Progenitor cell of endocrine pancreas (in vitro differentiated cells): ENCODE results near the gene GGTLC2. TPM values are rescaled to one million over a fixed set of nuclear protein-coding genes. Genes with fewer than 3 reads are reported as not detected.

Source experiments
- DNase-seq: peaks from one replicate; pipeline ENCODE4 v3.0.0; 2021; ENCODE audit warnings: low spot score; ENCODE audit not compliant: unreplicated experiment
- H3K27ac Mint-ChIP-seq: 2 replicates; pipeline ENCODE4 v1.8.0; 2021; ENCODE audit warnings: mild to moderate bottlenecking, moderate library complexity, mixed read lengths
- H3K27me3 Mint-ChIP-seq: 2 replicates; pipeline ENCODE4 v1.8.0; 2021; ENCODE audit warnings: mixed read lengths
- H3K36me3 Mint-ChIP-seq: 2 replicates; pipeline ENCODE4 v1.8.0; 2022; ENCODE audit warnings: mixed read lengths; ENCODE audit not compliant: insufficient read depth
- H3K4me1 Mint-ChIP-seq: 2 replicates; pipeline ENCODE4 v1.8.0; 2021; ENCODE audit warnings: low read depth, mixed read lengths
- H3K4me3 Mint-ChIP-seq: 2 replicates; pipeline ENCODE4 v1.8.0; 2021; ENCODE audit warnings: low read depth, mild to moderate bottlenecking, moderate library complexity, mixed read lengths
- H3K9me3 Mint-ChIP-seq: 2 replicates; pipeline ENCODE4 v1.8.0; 2021; ENCODE audit warnings: low read depth, mixed read lengths
- CTCF ChIP-seq: fragments of 200-600 bp; sonication (generic); IDR thresholded peaks from one replicate; pipeline ENCODE4 v1.5.0; 2021; ENCODE audit warnings: antibody characterized with exemption, mild to moderate bottlenecking; ENCODE audit not compliant: unreplicated experiment
- total RNA-seq: library from RNA; stranded (reverse); gene quantifications from 2 replicates; pipeline ENCODE4 v1.2.1, GENCODE V29; 2021

Gene GGTLC2
- total RNA-seq, 1 donor from 2014 or later, result not detected

GRCh38 chr22:22678970-22679369 is 34.6 kb downstream of the GGTLC2 start:
- no peak overlapping the region for H3K4me3 Mint-ChIP-seq
- no peak for TF ChIP-seq CTCF
- no peak overlapping the region for H3K27ac Mint-ChIP-seq
- H3K36me3 Mint-ChIP-seq, result no peaks in the 10 kb centered on the region
- no peaks in the 10 kb centered on the region for H3K9me3 Mint-ChIP-seq
- H3K4me1 Mint-ChIP-seq, result no peaks in the 10 kb centered on the region
- DNase-seq, result no peak
- H3K27me3 Mint-ChIP-seq, result peaks cover 67% of the 10 kb centered on the region

- H3K36me3 Mint-ChIP-seq, result no peaks in the 10 kb centered on the region
- no peak for DNase-seq
- no peaks in the 10 kb centered on the region for H3K4me1 Mint-ChIP-seq
- no peak overlapping the region for H3K4me3 Mint-ChIP-seq
- TF ChIP-seq CTCF, result no peak
- no peaks in the 10 kb centered on the region for H3K9me3 Mint-ChIP-seq
- peaks cover 59% of the 10 kb centered on the region for H3K27me3 Mint-ChIP-seq
- H3K27ac Mint-ChIP-seq, result no peak overlapping the region
Observed at GRCh38 chr22:22680396-22680795, 36.0 kb downstream of the GGTLC2 start.

- TF ChIP-seq CTCF, result no peak
- Mint-ChIP-seq H3K9me3 (no peaks in the 10 kb centered on the region), H3K4me1 (no peaks in the 10 kb centered on the region), H3K27ac (no peak overlapping the region), H3K27me3 (peaks cover 53% of the 10 kb centered on the region), H3K36me3 (no peaks in the 10 kb centered on the region), H3K4me3 (no peak overlapping the region)
- no peak for DNase-seq
Observed at GRCh38 chr22:22681221-22681739, 36.9 kb downstream of the GGTLC2 start.

GRCh38 chr22:22682196-22682595 is 37.8 kb downstream of the GGTLC2 start:
- no peak for TF ChIP-seq CTCF
- Mint-ChIP-seq H3K27me3 (peaks cover 49% of the 10 kb centered on the region), H3K36me3 (no peaks in the 10 kb centered on the region), H3K4me1 (no peaks in the 10 kb centered on the region), H3K9me3 (no peaks in the 10 kb centered on the region), H3K4me3 (no peak overlapping the region), H3K27ac (no peak overlapping the region)
- no peak for DNase-seq

GRCh38 chr22:22682807-22683667 is 38.6 kb downstream of the GGTLC2 start:
- peaks cover 47% of the 10 kb centered on the region for H3K27me3 Mint-ChIP-seq
- no peaks in the 10 kb centered on the region for H3K4me1 Mint-ChIP-seq

More at GRCh38 chr22:22682807-22683667, 38.6 kb downstream of the GGTLC2 start:
- no peaks in the 10 kb centered on the region for H3K9me3 Mint-ChIP-seq
- H3K4me3 Mint-ChIP-seq, result no peak overlapping the region
- H3K36me3 Mint-ChIP-seq, result no peaks in the 10 kb centered on the region
- H3K27ac Mint-ChIP-seq, result no peak overlapping the region
- DNase-seq, result no peak
- no peak for TF ChIP-seq CTCF
